Measurements from ENCODE around the gene TYW5. TPM values are rescaled to one million over a fixed set of nuclear protein-coding genes. Genes with fewer than 3 reads are reported as not detected.

The TYW5 gene
- total RNA-seq, 1 donor from 2014 or later = 12.5 TPM

- Mint-ChIP-seq H3K27me3 (no peaks in the 10 kb centered on the region), H3K4me3 (no peak overlapping the region), H3K36me3 (ENCODE audit: low read depth) (peaks cover 56% of the 10 kb centered on the region), H3K9me3 (no peaks in the 10 kb centered on the region), H3K4me1 (no peaks in the 10 kb centered on the region), H3K27ac (no peak overlapping the region)
- CTCF ChIA-PET = no interaction called here
- no peak for TF ChIP-seq CTCF (IDR thresholded peaks at IDR 0.05)
- intact Hi-C loops (cut with micrococcal nuclease) = no loop called here
- DNase-seq = no peak
- ATAC-seq (ENCODE audit: low read depth) = no peak
- POLR2A ChIA-PET = no interaction called here
These were observed 11.1 kb upstream of the TYW5 start for GRCh38 chr2:199966405-199966804.

- peaks cover 7% of the 10 kb centered on the region for H3K4me1 Mint-ChIP-seq
- no peak for TF ChIP-seq CTCF (IDR thresholded peaks at IDR 0.05)
- H3K27me3 Mint-ChIP-seq = no peaks in the 10 kb centered on the region
- intact Hi-C loops (cut with micrococcal nuclease) = no loop called here
- H3K4me3 Mint-ChIP-seq = no peak overlapping the region
- no peaks in the 10 kb centered on the region for H3K9me3 Mint-ChIP-seq
- DNase-seq = no peak
- ChIA-PET CTCF (no interaction called here), POLR2A (no interaction called here)
- no peak overlapping the region for H3K27ac Mint-ChIP-seq
- ATAC-seq (ENCODE audit: low read depth) = no peak
- H3K36me3 Mint-ChIP-seq (ENCODE audit: low read depth) = peaks cover 72% of the 10 kb centered on the region
These were observed 6.9 kb upstream of the TYW5 start for GRCh38 chr2:199962203-199962602.

- Mint-ChIP-seq H3K27me3 (no peaks in the 10 kb centered on the region), H3K9me3 (no peaks in the 10 kb centered on the region), H3K36me3 (ENCODE audit: low read depth) (peaks cover 57% of the 10 kb centered on the region), H3K27ac (no peak overlapping the region), H3K4me1 (peaks cover 38% of the 10 kb centered on the region), H3K4me3 (peak overlapping the region; percentile 15)
- TF ChIP-seq CTCF (IDR thresholded peaks at IDR 0.05) = no peak
- CTCF ChIA-PET = no interaction called here
- POLR2A ChIA-PET = no interaction called here
- ATAC-seq (ENCODE audit: low read depth) (no peak), DNase-seq (no peak)
- intact Hi-C loops (cut with micrococcal nuclease) = loop anchor here (5.0 to 10.0 kb wide), 3 partner anchors 857 to 1117 kb away; partner anchors contain the start of genes BZW1, HYCC2, NDUFB3 and NIF3L1
These were observed 2.7 kb upstream of the TYW5 start for GRCh38 chr2:199958014-199958413.

- no peaks in the 10 kb centered on the region for H3K27me3 Mint-ChIP-seq
- H3K4me1 Mint-ChIP-seq = peaks cover 48% of the 10 kb centered on the region
- H3K4me3 Mint-ChIP-seq = peak overlapping the region; percentile 99
- ATAC-seq (ENCODE audit: low read depth) (no peak), DNase-seq (no peak)
- intact Hi-C loops (cut with micrococcal nuclease) = loop anchor here (5.0 to 10.0 kb wide), 3 partner anchors 859 to 1119 kb away; partner anchors contain the start of genes BZW1, HYCC2, NDUFB3 and NIF3L1
- ChIA-PET POLR2A (no interaction called here), CTCF (no interaction called here)
- peaks cover 46% of the 10 kb centered on the region for H3K36me3 Mint-ChIP-seq (ENCODE audit: low read depth)
- no peak for TF ChIP-seq CTCF (IDR thresholded peaks at IDR 0.05)
- peak overlapping the region; percentile 91 for H3K27ac Mint-ChIP-seq
- H3K9me3 Mint-ChIP-seq = no peaks in the 10 kb centered on the region
These were observed 730 bp upstream of the TYW5 start for GRCh38 chr2:199956062-199956380.

GRCh38 chr2:199955007-199955338 lies 318 bp downstream of the TYW5 start:
- H3K27ac Mint-ChIP-seq = peak overlapping the region; percentile 91
- TF ChIP-seq CTCF (IDR thresholded peaks at IDR 0.05) = no peak
- peaks cover 46% of the 10 kb centered on the region for H3K36me3 Mint-ChIP-seq (ENCODE audit: low read depth)
- H3K27me3 Mint-ChIP-seq = no peaks in the 10 kb centered on the region
- peak overlapping the region; percentile 99 for H3K4me3 Mint-ChIP-seq
- peak; percentile 29 for ATAC-seq (ENCODE audit: low read depth)
- no peak for DNase-seq
- intact Hi-C loops (cut with micrococcal nuclease) = loop anchor here (1.0 to 10.0 kb wide), 7 partner anchors 44 to 1496 kb away; partner anchors contain the start of genes BZW1, C2orf69, FTCDNL1 and HYCC2
- peaks cover 51% of the 10 kb centered on the region for H3K4me1 Mint-ChIP-seq
- POLR2A ChIA-PET = interaction anchor here (1.5 kb wide), 1 partner anchor 555 kb away, joined by 6 read pairs; the partner anchor contains the start of gene KCTD18
- H3K9me3 Mint-ChIP-seq = no peaks in the 10 kb centered on the region
- CTCF ChIA-PET = no interaction called here
